Measurements from ENCODE around the gene CRYGD. TPM values are rescaled to one million over a fixed set of nuclear protein-coding genes. Genes with fewer than 3 reads are reported as not detected.
"Not testable (repeated sequence)": the region's sequence is repeated elsewhere in the genome, so short reads cannot be mapped to it uniquely, and the experiment has no call there.

Gene CRYGD
- total RNA-seq (not detected), polyA plus RNA-seq (not detected)
- long read RNA-seq, donor 1 = 0 reads
- long read RNA-seq, donor 2 = 0 reads
- long read RNA-seq, donor 3 = 0 reads

DNA sequence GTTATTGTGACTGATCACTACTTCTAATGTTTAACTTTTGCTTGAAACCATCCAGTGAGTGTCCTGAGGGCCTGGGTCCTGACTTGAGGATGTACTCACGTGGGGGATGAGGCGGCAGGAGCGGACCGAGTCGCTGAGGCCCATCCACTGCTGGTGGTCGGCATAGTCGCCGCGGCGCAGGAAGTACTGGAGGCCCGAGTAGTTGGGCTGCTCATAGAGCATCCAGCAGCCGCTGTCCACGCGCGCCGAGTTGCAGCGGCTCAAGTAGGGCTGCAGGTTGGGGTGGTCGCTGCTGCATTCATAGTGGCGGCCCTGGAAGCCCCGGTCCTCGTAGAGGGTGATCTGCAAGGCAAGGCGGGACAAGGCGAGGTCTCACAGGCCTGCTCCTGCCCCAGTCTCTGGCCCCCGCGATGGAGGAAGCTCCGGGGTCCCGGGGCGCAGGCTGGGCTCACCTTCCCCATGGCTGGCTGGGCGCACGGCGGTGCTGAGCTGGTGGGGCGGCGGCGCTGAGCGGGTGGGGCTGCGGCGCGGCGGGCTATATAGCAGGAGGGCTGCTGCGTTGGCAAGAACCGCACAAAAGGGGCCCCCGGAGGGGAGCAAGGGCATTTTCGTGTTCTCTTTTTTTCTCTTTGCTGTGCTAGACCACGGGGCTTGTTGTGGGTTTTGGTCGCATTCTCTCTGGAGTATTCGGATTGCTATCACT, at the start of gene CRYGD:
TSS of gene CRYGD (minus strand) at position 512 of the 703 bp plus-strand sequence. CDS start at position 461, 51 bp downstream.
- DNase-seq (peak in 1 of 5 donors; percentile 20), ATAC-seq (peak in 2 of 4 donors; percentile 30 to 60)
- H3K27ac ChIP-seq; H3K36me3 ChIP-seq; intact Hi-C loops (cut with DNase I); H3K9me3 ChIP-seq: not testable (repeated sequence)
- Histone ChIP-seq H3K27me3 (peaks cover 0 to 46% (median 20%) of the 10 kb centered on the region in 9 donors), H3K4me3 (peak within 1 kb of the TSS in 8 of 12 donors; percentile 7 to 42 (median 22)), H3K4me1 (peaks cover 0 to 13% (median 0%) of the 10 kb centered on the region in 12 donors)
- WGBS, 4 donors = 8 to 15% (median 10%) methylated on average over 25 to 46 of the region's 46 CpGs

DNA sequence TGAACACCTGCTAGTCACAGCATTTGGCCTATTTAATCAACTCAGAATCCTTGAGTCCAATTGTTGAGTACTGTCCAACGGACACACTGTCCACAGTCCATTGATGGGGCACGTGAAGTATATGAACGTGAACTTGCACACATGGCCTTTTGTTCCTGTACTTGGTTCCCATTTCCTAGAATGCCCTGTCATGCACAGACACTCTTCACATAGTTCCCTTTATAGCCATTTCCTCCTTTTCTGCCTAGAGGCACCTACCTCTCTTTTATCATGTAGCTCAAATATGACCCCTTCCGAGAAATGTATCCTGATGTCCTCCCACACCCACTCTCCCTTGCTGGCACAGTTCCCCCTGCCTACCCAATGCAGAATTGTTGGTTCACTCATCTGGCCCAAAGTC, 47.8 kb upstream of the CRYGD start:
- Histone ChIP-seq H3K27ac (peak overlapping the region in 1 of 12 donors; percentile 62), H3K9me3 (no peaks in the 10 kb centered on the region), H3K36me3 (no peaks in the 10 kb centered on the region), H3K4me1 (peaks cover 0 to 34% (median 0%) of the 10 kb centered on the region in 12 donors), H3K4me3 (no peak overlapping the region), H3K27me3 (peaks cover 0 to 9% (median 0%) of the 10 kb centered on the region in 9 donors)
- 64 to 76% (median 67%) methylated on average over 4 of the region's 4 CpGs for WGBS, 4 donors
- no peak for TF ChIP-seq POLR2A (IDR thresholded peaks at IDR 0.05)
- TF ChIP-seq, protein P1, sequence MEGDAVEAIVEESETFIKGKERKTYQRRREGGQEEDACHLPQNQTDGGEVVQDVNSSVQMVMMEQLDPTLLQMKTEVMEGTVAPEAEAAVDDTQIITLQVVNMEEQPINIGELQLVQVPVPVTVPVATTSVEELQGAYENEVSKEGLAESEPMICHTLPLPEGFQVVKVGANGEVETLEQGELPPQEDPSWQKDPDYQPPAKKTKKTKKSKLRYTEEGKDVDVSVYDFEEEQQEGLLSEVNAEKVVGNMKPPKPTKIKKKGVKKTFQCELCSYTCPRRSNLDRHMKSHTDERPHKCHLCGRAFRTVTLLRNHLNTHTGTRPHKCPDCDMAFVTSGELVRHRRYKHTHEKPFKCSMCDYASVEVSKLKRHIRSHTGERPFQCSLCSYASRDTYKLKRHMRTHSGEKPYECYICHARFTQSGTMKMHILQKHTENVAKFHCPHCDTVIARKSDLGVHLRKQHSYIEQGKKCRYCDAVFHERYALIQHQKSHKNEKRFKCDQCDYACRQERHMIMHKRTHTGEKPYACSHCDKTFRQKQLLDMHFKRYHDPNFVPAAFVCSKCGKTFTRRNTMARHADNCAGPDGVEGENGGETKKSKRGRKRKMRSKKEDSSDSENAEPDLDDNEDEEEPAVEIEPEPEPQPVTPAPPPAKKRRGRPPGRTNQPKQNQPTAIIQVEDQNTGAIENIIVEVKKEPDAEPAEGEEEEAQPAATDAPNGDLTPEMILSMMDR (IDR thresholded peaks at IDR 0.05) = no peak
- ATAC-seq (peak in 3 of 4 donors; percentile 49 to 79 (median 60)), DNase-seq (no peak)
- intact Hi-C loops (cut with DNase I) = loop anchor here in 2 of 10 donors (5.0 to 10.0 kb wide), 2 partner anchors 73 to 80 kb away; no protein-coding TSS in a partner anchor

DNA sequence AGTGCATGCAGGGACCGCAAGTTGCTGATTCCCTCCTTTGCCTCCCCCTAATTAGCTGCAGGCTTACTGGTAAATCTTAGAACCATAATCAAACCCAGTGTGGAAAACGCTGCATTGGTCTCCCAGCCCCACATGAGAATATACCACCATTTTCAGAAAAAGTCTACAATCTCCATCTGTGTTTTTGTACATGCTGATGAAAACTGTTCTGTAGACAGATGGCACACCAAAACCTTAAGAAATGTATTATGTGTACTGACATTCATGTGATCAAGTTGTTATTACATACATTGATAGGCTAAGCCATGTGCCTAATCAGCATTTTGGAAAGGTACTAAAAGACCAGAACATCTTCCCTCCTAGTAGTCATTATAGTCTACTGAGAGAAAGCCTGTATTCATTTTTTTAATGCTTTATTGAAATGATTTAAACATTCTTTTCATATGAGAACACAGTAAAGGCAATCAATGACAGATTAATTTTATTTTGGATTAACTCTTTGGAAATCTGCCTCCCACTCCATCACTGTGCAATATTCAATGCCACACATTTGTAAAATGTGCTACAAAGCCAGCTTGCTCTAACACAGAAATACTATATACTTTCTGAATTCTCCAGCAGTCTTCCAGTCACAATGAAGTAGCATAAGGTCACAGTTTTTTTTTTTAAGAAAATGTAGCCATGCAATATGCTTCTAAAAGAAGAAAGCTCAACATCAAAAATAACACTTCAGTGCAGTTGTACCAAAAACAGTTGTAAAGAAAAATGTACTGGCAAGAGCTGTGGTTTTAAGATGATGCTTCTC, 40.8 kb upstream of the CRYGD start:
- H3K36me3 ChIP-seq = no peaks in the 10 kb centered on the region
- 73 to 91% (median 82%) methylated on average over 2 of the region's 2 CpGs for WGBS, 4 donors
- H3K27me3 ChIP-seq = peaks cover 0 to 17% (median 4%) of the 10 kb centered on the region in 9 donors
- H3K9me3 ChIP-seq = no peaks in the 10 kb centered on the region
- ATAC-seq (no peak), DNase-seq (no peak)
- no peak for TF ChIP-seq POLR2A (IDR thresholded peaks at IDR 0.05)
- intact Hi-C loops (cut with DNase I) = no loop called here
- no peaks in the 10 kb centered on the region for H3K4me1 ChIP-seq
- H3K4me3 ChIP-seq = no peak overlapping the region
- H3K27ac ChIP-seq = no peak overlapping the region

DNA sequence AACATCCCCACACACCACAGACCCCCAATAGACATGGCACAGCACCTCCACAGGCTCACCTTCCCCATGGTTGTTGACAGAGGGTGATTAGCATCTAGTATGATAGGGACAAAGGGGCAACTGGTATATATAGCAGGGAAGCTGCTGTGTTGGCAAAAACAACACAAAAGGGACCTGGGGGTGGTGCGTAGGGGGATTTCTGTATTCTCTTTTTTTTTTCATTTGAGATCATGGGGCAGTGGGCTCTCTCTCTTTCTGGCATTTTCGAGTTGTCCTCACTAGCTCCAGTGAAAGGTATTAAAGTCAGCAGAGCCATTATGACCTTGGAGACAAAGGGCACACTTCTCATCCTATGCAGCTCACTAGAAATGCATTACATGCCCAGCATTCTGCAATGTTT, 39.2 kb upstream of the CRYGD start, which contains the start of gene CRYGA:
TSS of gene CRYGA (minus strand) at position 101 of the 400 bp plus-strand sequence. CDS start at position 68, 33 bp downstream.
- H3K36me3 ChIP-seq = no peaks in the 10 kb centered on the region
- H3K4me3 ChIP-seq = no peak within 1 kb of the TSS
- H3K4me1 ChIP-seq = no peaks in the 10 kb centered on the region
- intact Hi-C loops (cut with DNase I) = no loop called here
- DNase-seq = no peak
- H3K9me3 ChIP-seq = no peaks in the 10 kb centered on the region
- no peak for TF ChIP-seq POLR2A (IDR thresholded peaks at IDR 0.05)
- TF ChIP-seq, protein P1 (IDR thresholded peaks at IDR 0.05) = no peak
- no peak within 1 kb of the TSS for H3K27ac ChIP-seq
- H3K27me3 ChIP-seq = peaks cover 0 to 17% (median 0%) of the 10 kb centered on the region in 9 donors
- ATAC-seq = no peak
- 62 to 75% (median 68%) methylated on average over 2 of the region's 2 CpGs for WGBS, 4 donors

DNA sequence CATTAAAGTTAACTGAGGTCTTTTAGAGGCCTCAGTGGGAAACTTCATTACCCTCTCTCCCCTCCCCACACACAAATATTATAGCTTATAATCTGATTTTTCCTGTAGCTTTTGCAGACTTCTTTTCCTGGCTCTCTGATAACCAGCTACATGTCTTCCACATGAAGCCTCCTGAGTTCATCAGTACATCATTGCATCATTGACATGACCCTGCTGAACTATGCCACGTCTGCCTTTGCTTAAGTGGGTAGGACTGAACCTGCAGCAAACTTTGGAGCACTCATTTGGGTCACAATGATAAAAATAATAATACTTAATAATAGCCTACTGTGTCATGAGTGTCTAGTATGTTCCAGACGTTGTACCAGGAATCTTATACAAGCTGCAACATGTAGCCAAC, 32.1 kb upstream of the CRYGD start:
- no peak overlapping the region for H3K27ac ChIP-seq
- H3K36me3 ChIP-seq = no peaks in the 10 kb centered on the region
- intact Hi-C loops (cut with DNase I) = no loop called here
- ATAC-seq (no peak), DNase-seq (no peak)
- H3K4me3 ChIP-seq = no peak overlapping the region
- no peaks in the 10 kb centered on the region for H3K4me1 ChIP-seq
- 70 to 78% (median 72%) methylated on average over 2 of the region's 2 CpGs for WGBS, 4 donors
- H3K27me3 ChIP-seq = no peaks in the 10 kb centered on the region
- peaks cover 0 to 7% (median 0%) of the 10 kb centered on the region in 12 donors for H3K9me3 ChIP-seq
- TF ChIP-seq, protein P1 (IDR thresholded peaks at IDR 0.05) = no peak
- TF ChIP-seq POLR2A (IDR thresholded peaks at IDR 0.05) = no peak

All from heart left ventricle (tissue), 16 donors.